Measurements from ENCODE around the gene FOLR2. TPM values are rescaled to one million over a fixed set of nuclear protein-coding genes. Genes with fewer than 3 reads are reported as not detected.

The FOLR2 gene
- polyA plus RNA-seq, 1 of the 3 experiments (the other 2 are of a cell fraction), result not detected

DNA sequence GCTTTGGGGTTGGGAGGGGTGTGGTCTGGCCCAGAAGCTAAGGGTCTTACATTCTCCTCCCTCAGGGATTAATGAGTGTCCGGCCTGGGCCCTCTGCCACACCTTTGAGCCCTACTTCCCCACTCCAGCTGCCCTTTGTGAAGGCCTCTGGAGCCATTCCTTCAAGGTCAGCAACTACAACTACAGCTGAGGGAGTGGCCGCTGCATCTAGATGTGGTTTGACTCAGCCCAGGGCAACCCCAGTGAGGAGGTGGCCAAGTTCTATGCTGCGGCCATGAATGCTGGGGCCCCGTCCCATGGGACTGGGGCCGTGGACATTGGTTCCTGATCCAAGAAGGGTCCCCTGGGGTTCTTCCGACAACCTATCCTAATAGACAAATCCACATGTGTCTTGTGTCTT lies 38.9 kb upstream of the FOLR2 start:
- no peaks in the 10 kb centered on the region for H4K20me1 ChIP-seq (ENCODE audit: insufficient read depth)
- CTCF ChIA-PET, result interaction anchor here (0.6 to 1.5 kb wide), 2 partner anchors 199 to 270 kb away, joined by 3 read pairs; no protein-coding TSS in a partner anchor
- no peaks in the 10 kb centered on the region for H3K4me1 ChIP-seq (ENCODE audit: control insufficient read depth in 1 of 2, insufficient read depth in 2 of 2, low read depth in 1 of 2, low read length in 1 of 2)
- DNase-seq, result no peak
- H3K36me3 ChIP-seq (replicated peaks in 1 of 2; ENCODE audit: control insufficient read depth in 1 of 2, insufficient read depth in 2 of 2, low read length in 1 of 2), result no peaks in the 10 kb centered on the region
- H3K79me2 ChIP-seq (ENCODE audit: insufficient read depth), result no peaks in the 10 kb centered on the region
- peaks cover 10% of the 10 kb centered on the region; the same call in 1 of the 2 replicates for H3K27me3 ChIP-seq (ENCODE audit: insufficient read depth)
- TF ChIP-seq MXI1 (IDR thresholded peaks at IDR 0.05; ENCODE audit: low read depth, low read length) (no peak), GATA2 (CRISPR knock-in tag; IDR thresholded peaks at IDR 0.05) (no peak), FOXJ3 (CRISPR knock-in tag; IDR thresholded peaks at IDR 0.05) (no peak), EZH2phosphoT487 (IDR thresholded peaks at IDR 0.05; ENCODE audit: borderline replicate concordance, low read depth) (no peak), JUND (IDR thresholded peaks at IDR 0.05) (no peak), FOXM1 (IDR thresholded peaks at IDR 0.05; ENCODE audit: low read depth) (no peak), EP300 (IDR thresholded peaks at IDR 0.05; ENCODE audit: borderline replicate concordance in 1 of 2, low read depth in 1 of 2, low read length in 1 of 2) (no peak), CHD2 (IDR thresholded peaks at IDR 0.05; ENCODE audit: low read length, partially characterized antibody) (no peak)
- TF ChIP-seq, protein P1, sequence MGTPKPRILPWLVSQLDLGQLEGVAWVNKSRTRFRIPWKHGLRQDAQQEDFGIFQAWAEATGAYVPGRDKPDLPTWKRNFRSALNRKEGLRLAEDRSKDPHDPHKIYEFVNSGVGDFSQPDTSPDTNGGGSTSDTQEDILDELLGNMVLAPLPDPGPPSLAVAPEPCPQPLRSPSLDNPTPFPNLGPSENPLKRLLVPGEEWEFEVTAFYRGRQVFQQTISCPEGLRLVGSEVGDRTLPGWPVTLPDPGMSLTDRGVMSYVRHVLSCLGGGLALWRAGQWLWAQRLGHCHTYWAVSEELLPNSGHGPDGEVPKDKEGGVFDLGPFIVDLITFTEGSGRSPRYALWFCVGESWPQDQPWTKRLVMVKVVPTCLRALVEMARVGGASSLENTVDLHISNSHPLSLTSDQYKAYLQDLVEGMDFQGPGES (IDR thresholded peaks at IDR 0.05; ENCODE audit: low read depth, low read length), result no peak
- H2AFZ ChIP-seq (ENCODE audit: low read depth), result no peak overlapping the region
- no peaks in the 10 kb centered on the region for H3K9me3 ChIP-seq
- 68% methylated on average over 4 of the region's 6 CpGs for WGBS (ENCODE audit: low lambda C conversion rate)
- H3K4me2 ChIP-seq, result no peak overlapping the region
- POLR2A ChIA-PET, result no interaction called here
- no peak overlapping the region for H3K4me3 ChIP-seq (ENCODE audit: low read depth in 2 of 2, low read length in 1 of 2)
- H3F3A ChIP-seq (replicated peaks; ENCODE audit: insufficient read depth), result no peaks in the 10 kb centered on the region
- H3K9me2 ChIP-seq, result no peaks in the 10 kb centered on the region
- no peak overlapping the region for H3K27ac ChIP-seq (ENCODE audit: low read depth in 2 of 2, low read length in 1 of 2)
- no peak overlapping the region for H3K9ac ChIP-seq

DNA sequence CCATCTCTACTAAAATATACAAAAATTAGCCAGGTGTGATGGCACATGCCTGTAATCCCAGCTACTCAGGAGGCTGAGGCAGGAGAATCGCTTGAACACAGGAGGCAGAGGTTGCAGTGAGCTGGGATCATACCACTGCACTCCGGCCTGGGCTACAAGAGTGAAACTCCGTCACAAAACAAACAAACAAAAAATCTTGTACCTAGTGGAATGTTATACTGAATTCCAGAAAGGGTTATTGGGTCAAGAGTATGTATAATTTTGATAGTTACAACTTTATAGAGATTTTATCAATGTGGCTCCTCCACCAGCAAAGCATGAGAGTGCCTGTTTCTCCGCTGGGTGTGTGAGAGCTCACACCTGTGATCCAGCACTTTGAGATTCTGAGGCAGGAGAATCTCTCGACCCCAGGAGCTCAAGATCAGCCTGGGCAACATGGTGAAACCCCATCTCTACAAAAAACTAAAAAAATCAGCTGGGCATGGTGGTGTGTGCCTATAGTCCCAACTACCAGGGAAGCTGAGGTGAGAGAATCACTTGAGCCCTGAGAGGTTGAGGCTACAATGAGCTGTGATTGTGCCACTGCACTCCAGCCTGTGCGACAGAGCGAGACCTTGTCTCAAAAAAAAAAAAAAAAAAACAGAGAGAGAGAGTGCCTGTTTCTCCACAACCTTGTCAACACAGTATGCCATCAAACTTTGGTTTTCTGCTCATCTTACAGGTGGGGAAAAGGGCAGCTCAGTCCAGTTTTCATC lies 37.4 kb upstream of the FOLR2 start:
- Histone ChIP-seq H3F3A (replicated peaks; ENCODE audit: insufficient read depth) (peaks cover 3% of the 10 kb centered on the region), H3K9me2 (no peaks in the 10 kb centered on the region), H3K27me3 (ENCODE audit: insufficient read depth) (peaks cover 4% of the 10 kb centered on the region; the same call in 1 of the 2 replicates), H3K4me3 (ENCODE audit: low read depth in 2 of 2, low read length in 1 of 2) (no peak overlapping the region), H3K9ac (no peak overlapping the region), H3K4me2 (no peak overlapping the region), H3K4me1 (ENCODE audit: control insufficient read depth in 1 of 2, insufficient read depth in 2 of 2, low read depth in 1 of 2, low read length in 1 of 2) (no peaks in the 10 kb centered on the region), H3K27ac (ENCODE audit: low read depth in 2 of 2, low read length in 1 of 2) (no peak overlapping the region), H2AFZ (ENCODE audit: low read depth) (no peak overlapping the region), H3K36me3 (replicated peaks in 1 of 2; ENCODE audit: control insufficient read depth in 1 of 2, insufficient read depth in 2 of 2, low read length in 1 of 2) (no peaks in the 10 kb centered on the region), H3K79me2 (ENCODE audit: insufficient read depth) (no peaks in the 10 kb centered on the region), H3K9me3 (no peaks in the 10 kb centered on the region), H4K20me1 (ENCODE audit: insufficient read depth) (no peaks in the 10 kb centered on the region)
- WGBS (ENCODE audit: low lambda C conversion rate), result 66% methylated on average over 7 of the region's 7 CpGs
- POLR2A ChIA-PET, result interaction anchor here (0.7 kb wide), 1 partner anchor 49 kb away, joined by 3 read pairs; no protein-coding TSS in a partner anchor
- no peak for DNase-seq
- TF ChIP-seq MEF2A (IDR thresholded peaks at IDR 0.05; ENCODE audit: borderline replicate concordance, low read depth) (no peak), SMC3 (IDR thresholded peaks at IDR 0.05; ENCODE audit: low read depth, low read length) (no peak), RFX5 (IDR thresholded peaks at IDR 0.05; ENCODE audit: low read length) (no peak), CHD2 (IDR thresholded peaks at IDR 0.05; ENCODE audit: low read length, partially characterized antibody) (no peak), POLR2AphosphoS5 (IDR thresholded peaks at IDR 0.05; ENCODE audit: low read depth, low read length) (no peak), RCOR1 (IDR thresholded peaks at IDR 0.05; ENCODE audit: low read length) (no peak)
- TF ChIP-seq, protein P2, sequence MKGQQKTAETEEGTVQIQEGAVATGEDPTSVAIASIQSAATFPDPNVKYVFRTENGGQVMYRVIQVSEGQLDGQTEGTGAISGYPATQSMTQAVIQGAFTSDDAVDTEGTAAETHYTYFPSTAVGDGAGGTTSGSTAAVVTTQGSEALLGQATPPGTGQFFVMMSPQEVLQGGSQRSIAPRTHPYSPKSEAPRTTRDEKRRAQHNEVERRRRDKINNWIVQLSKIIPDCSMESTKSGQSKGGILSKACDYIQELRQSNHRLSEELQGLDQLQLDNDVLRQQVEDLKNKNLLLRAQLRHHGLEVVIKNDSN (IDR thresholded peaks at IDR 0.05; ENCODE audit: borderline replicate concordance, low read depth), result no peak
- TF ChIP-seq, protein P3, sequence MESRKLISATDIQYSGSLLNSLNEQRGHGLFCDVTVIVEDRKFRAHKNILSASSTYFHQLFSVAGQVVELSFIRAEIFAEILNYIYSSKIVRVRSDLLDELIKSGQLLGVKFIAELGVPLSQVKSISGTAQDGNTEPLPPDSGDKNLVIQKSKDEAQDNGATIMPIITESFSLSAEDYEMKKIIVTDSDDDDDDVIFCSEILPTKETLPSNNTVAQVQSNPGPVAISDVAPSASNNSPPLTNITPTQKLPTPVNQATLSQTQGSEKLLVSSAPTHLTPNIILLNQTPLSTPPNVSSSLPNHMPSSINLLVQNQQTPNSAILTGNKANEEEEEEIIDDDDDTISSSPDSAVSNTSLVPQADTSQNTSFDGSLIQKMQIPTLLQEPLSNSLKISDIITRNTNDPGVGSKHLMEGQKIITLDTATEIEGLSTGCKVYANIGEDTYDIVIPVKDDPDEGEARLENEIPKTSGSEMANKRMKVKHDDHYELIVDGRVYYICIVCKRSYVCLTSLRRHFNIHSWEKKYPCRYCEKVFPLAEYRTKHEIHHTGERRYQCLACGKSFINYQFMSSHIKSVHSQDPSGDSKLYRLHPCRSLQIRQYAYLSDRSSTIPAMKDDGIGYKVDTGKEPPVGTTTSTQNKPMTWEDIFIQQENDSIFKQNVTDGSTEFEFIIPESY (IDR thresholded peaks at IDR 0.05; ENCODE audit: borderline replicate concordance, low read depth), result no peak
- TF ChIP-seq, protein P4, sequence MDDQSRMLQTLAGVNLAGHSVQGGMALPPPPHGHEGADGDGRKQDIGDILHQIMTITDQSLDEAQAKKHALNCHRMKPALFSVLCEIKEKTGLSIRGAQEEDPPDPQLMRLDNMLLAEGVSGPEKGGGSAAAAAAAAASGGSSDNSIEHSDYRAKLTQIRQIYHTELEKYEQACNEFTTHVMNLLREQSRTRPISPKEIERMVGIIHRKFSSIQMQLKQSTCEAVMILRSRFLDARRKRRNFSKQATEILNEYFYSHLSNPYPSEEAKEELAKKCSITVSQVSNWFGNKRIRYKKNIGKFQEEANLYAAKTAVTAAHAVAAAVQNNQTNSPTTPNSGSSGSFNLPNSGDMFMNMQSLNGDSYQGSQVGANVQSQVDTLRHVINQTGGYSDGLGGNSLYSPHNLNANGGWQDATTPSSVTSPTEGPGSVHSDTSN (IDR thresholded peaks at IDR 0.05), result no peak
- CTCF ChIA-PET, result interaction anchor here (1.0 kb wide), 2 partner anchors 11 to 252 kb away, joined by 3 to 5 read pairs; no protein-coding TSS in a partner anchor

Measured in SK-N-SH (cell line).